ENCODE data around the gene ZBTB47. TPM values are rescaled to one million over a fixed set of nuclear protein-coding genes. Genes with fewer than 3 reads are reported as not detected.

ZBTB47 gene
- total RNA-seq, 1 donor from 2014 or later, result 20.0 TPM

DNA sequence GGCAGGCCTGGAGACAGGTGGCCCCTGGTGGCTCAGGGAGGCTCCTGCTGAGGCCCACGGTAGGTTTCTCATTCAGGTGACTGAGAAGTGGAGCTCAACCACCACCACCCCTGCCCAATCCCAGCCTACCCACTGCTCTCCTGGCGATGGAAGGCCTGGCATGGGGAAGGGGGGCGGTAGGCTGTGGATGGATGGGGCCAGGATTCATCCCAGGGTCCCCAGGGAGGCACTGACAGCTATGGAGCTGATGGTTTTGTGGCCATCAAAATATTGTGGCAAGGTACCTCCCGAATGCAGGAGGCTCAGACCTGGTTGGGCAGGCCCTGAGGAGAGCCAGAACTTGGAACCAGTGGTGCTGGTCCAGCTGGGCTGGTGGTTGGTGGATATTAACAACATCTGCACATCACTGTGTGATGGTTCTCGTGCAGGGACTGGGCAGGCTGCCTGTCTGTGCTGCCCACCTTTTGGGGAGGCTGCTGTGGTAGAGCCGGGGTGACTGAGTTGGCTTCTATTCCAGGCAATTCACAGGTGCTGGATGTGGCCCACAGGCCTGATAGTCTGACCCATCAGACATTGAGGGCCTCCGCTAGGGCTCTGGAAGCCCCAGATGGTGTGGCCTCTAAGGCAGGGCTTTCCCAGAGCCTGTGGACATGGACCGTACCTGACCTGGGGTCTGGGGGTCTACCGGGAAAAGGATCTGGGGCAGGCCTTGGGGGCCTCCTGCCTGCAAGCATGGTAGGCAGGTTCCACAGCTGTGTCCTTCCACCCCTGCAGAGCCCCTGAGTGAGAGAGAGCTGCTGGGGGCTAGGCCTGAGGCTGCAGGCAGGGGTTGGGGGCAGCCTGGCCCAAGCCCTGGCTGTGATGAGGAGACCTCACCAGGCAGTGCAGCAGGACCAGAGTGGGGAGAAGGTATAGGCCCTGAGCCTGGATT is 3.4 kb downstream of the ZBTB47 start:
- no peak for ATAC-seq
- peaks cover 37% of the 10 kb centered on the region for H3K4me1 ChIP-seq
- peaks cover 17% of the 10 kb centered on the region for H3K36me3 ChIP-seq
- no peak overlapping the region for H3K27ac ChIP-seq
- H3K4me3 ChIP-seq, result no peak overlapping the region
- no peaks in the 10 kb centered on the region for H3K27me3 ChIP-seq (ENCODE audit: low read depth)
- TF ChIP-seq, protein P1, sequence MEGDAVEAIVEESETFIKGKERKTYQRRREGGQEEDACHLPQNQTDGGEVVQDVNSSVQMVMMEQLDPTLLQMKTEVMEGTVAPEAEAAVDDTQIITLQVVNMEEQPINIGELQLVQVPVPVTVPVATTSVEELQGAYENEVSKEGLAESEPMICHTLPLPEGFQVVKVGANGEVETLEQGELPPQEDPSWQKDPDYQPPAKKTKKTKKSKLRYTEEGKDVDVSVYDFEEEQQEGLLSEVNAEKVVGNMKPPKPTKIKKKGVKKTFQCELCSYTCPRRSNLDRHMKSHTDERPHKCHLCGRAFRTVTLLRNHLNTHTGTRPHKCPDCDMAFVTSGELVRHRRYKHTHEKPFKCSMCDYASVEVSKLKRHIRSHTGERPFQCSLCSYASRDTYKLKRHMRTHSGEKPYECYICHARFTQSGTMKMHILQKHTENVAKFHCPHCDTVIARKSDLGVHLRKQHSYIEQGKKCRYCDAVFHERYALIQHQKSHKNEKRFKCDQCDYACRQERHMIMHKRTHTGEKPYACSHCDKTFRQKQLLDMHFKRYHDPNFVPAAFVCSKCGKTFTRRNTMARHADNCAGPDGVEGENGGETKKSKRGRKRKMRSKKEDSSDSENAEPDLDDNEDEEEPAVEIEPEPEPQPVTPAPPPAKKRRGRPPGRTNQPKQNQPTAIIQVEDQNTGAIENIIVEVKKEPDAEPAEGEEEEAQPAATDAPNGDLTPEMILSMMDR (IDR thresholded peaks at IDR 0.05), result no peak
- no peaks in the 10 kb centered on the region for H3K9me3 ChIP-seq
- no peak for DNase-seq
- intact Hi-C loops (cut with DNase I), result no loop called here

- TF ChIP-seq, protein P1 (IDR thresholded peaks at IDR 0.05), result no peak
- Histone ChIP-seq H3K36me3 (peaks cover 17% of the 10 kb centered on the region), H3K9me3 (no peaks in the 10 kb centered on the region), H3K4me1 (peaks cover 29% of the 10 kb centered on the region), H3K27ac (no peak overlapping the region), H3K4me3 (no peak overlapping the region), H3K27me3 (ENCODE audit: low read depth) (no peaks in the 10 kb centered on the region)
- no peak for DNase-seq
- ATAC-seq, result no peak
- intact Hi-C loops (cut with DNase I), result no loop called here
These were observed 4.2 kb downstream of the ZBTB47 start for GRCh38 chr3:42657675-42658074.

DNA sequence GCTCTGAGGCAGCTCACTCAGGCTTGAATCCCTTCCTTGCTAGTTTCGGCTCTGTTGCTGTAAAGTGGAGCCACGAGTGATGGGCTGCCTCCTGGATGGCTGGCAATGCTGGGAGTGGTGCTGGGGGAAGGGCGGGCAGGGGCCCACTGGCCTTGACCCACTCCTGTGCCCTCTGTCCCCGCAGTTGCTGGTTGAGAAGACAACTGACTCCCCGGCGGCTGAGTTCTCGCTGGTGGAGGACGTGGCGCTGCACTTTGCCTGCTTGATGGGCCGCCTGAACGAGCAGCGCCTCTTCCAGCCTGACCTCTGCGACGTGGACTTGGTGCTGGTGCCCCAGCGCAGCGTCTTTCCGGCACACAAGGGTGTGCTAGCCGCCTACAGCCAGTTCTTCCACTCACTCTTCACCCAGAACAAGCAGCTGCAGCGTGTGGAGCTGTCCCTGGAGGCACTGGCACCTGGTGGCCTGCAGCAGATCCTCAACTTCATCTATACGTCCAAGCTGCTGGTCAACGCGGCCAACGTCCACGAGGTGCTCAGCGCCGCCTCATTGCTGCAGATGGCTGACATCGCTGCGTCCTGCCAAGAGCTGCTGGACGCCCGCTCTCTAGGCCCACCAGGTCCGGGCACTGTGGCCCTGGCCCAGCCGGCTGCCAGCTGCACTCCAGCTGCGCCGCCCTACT is 4.7 kb downstream of the ZBTB47 start:
- H3K27me3 ChIP-seq (ENCODE audit: low read depth), result no peaks in the 10 kb centered on the region
- H3K36me3 ChIP-seq, result peaks cover 17% of the 10 kb centered on the region
- H3K9me3 ChIP-seq, result no peaks in the 10 kb centered on the region
- DNase-seq (no peak), ATAC-seq (no peak)
- TF ChIP-seq, protein P1 (IDR thresholded peaks at IDR 0.05), result no peak
- H3K27ac ChIP-seq, result no peak overlapping the region
- H3K4me1 ChIP-seq, result peaks cover 24% of the 10 kb centered on the region
- intact Hi-C loops (cut with DNase I), result no loop called here
- H3K4me3 ChIP-seq, result no peak overlapping the region

GRCh38 chr3:42658771-42659390 is 5.4 kb downstream of the ZBTB47 start:
- no peaks in the 10 kb centered on the region for H3K27me3 ChIP-seq (ENCODE audit: low read depth)
- H3K27ac ChIP-seq, result no peak overlapping the region
- H3K36me3 ChIP-seq, result peaks cover 17% of the 10 kb centered on the region
- peaks cover 17% of the 10 kb centered on the region for H3K4me1 ChIP-seq
- TF ChIP-seq, protein P1 (IDR thresholded peaks at IDR 0.05), result no peak
- DNase-seq, result no peak
- no peak overlapping the region for H3K4me3 ChIP-seq
- ATAC-seq, result no peak
- intact Hi-C loops (cut with DNase I), result no loop called here
- H3K9me3 ChIP-seq, result no peaks in the 10 kb centered on the region

DNA sequence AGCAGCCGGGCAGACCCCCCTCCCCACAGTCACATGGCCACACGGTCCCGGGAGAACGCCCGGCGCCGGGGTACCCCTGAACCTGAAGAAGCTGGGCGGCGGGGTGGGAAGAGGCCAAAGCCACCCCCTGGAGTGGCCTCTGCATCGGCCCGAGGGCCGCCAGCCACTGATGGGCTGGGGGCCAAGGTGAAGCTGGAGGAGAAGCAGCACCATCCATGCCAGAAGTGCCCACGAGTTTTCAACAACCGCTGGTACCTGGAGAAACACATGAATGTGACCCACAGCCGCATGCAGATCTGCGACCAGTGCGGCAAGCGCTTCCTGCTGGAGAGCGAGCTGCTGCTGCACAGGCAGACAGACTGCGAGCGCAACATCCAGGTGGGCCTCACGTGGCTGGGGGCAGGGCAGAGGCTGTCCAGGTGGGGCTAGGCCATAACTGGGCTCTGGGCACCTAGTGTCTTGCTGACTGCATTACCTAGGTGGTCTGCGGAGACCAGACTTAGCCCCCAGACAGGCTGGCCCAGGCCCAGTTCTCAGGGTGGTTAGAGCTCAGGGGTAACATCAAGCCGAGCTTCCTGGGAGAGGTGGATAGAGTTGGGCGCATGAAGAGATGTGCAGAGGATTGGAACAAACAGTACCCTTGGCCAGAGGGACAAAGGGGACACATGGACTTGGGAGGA is 6.1 kb downstream of the ZBTB47 start:
- no peak overlapping the region for H3K4me3 ChIP-seq
- H3K9me3 ChIP-seq, result no peaks in the 10 kb centered on the region
- TF ChIP-seq, protein P1 (IDR thresholded peaks at IDR 0.05), result no peak
- no peak for ATAC-seq
- H3K4me1 ChIP-seq, result peaks cover 17% of the 10 kb centered on the region
- H3K27ac ChIP-seq, result no peak overlapping the region
- no peak for DNase-seq
- H3K27me3 ChIP-seq (ENCODE audit: low read depth), result no peaks in the 10 kb centered on the region
- intact Hi-C loops (cut with DNase I), result no loop called here
- H3K36me3 ChIP-seq, result peaks cover 17% of the 10 kb centered on the region
